Measurements from ENCODE around the gene STK38. TPM values are rescaled to one million over a fixed set of nuclear protein-coding genes. Genes with fewer than 3 reads are reported as not detected.

STK38 gene
- total and polyA plus RNA-seq, 2 of the 13 experiments (the other 11 are each of a cell fraction or from before 2014, with no cell fraction given) = 10.3 to 20.7 TPM

GRCh38 chr6:36514554-36515456 is 32.5 kb downstream of the STK38 start (continued):
- TF ChIP-seq SKIL (CRISPR knock-in tag; IDR thresholded peaks at IDR 0.05; ENCODE audit: borderline replicate concordance) (no peak), CREM (IDR thresholded peaks at IDR 0.05) (no peak), CREM (CRISPR knock-in tag; IDR thresholded peaks at IDR 0.05) (no peak), CCDC6 (CRISPR knock-in tag; IDR thresholded peaks at IDR 0.05) (no peak), FOXA1 (IDR thresholded peaks at IDR 0.05) (no peak), FOXA1 (CRISPR knock-in tag; IDR thresholded peaks at IDR 0.05) (no peak), HMGXB4 (CRISPR knock-in tag; IDR thresholded peaks at IDR 0.05; ENCODE audit: borderline replicate concordance in 1 of 2, low read depth in 1 of 2) (no peak), SETDB1 (CRISPR knock-in tag; IDR thresholded peaks at IDR 0.05; ENCODE audit: borderline replicate concordance) (no peak), THAP9 (CRISPR knock-in tag; IDR thresholded peaks at IDR 0.05; ENCODE audit: borderline replicate concordance) (no peak), LRRFIP1 (CRISPR knock-in tag; conservative IDR thresholded peaks at IDR 0.05) (no peak), ZNF720 (CRISPR knock-in tag; IDR thresholded peaks at IDR 0.05) (no peak), MATR3 (CRISPR knock-in tag; IDR thresholded peaks at IDR 0.05) (no peak), HNRNPH1 (optimal IDR thresholded peaks at IDR 0.05; ENCODE audit: low read depth, low read length) (no peak), ZNF800 (CRISPR knock-in tag; IDR thresholded peaks at IDR 0.05) (no peak), ZSCAN21 (CRISPR knock-in tag; IDR thresholded peaks at IDR 0.05; ENCODE audit: borderline replicate concordance) (no peak), ELF4 (CRISPR knock-in tag; IDR thresholded peaks at IDR 0.05; ENCODE audit: borderline replicate concordance) (no peak), ZNF660 (CRISPR knock-in tag; IDR thresholded peaks at IDR 0.05; ENCODE audit: borderline replicate concordance, low read depth) (no peak)
